ENCODE results near the gene GANC. TPM values are rescaled to one million over a fixed set of nuclear protein-coding genes. Genes with fewer than 3 reads are reported as not detected.
"Not testable (repeated sequence)": the region's sequence is repeated elsewhere in the genome, so short reads cannot be mapped to it uniquely, and the experiment has no call there.

GANC gene
- total RNA-seq, 1 experiment from 2014 or later: 12.6 TPM

DNA sequence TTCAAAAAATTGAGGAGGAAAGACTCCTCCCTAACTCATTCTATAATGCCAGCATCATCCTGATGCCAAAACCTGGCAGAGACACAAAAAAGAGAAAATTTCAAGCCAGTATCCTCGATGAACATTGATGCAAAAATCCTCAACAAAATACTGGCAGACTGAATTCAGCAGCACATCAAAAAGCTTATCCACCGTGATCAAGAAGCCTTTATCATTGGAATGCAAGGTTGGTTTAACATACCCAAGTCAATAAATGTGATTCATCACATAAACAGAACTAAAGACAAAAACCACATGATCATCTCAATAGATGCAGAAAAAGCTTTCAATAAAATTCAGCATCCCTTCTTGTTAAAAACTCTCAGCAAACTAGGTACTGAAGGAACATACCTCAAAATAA lies 62.1 kb downstream of the GANC start:
- intact Hi-C loops (cut with micrococcal nuclease; ENCODE audit: unreplicated experiment): no loop called here
- POLR2A ChIA-PET: no interaction called here

DNA sequence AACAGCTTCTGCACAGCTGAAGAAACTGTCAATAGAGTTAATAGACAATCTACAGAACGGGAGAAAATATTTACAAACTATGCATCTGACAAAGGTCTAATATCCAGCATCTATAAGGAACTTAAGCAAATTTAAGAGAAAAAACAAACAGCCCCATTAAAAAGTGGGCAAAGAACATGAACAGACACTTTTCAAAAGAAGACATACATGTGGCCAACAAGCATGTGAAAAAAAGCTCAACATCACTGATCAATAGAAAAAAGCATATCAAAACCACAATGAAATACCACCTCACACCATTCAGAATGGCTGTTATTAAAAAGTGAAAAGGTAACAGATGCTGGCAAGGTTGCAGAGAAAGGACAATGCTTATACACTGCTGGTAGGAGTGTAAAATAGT lies 63.6 kb downstream of the GANC start:
- H3K27me3 ChIP-seq (replicated peaks; ENCODE audit: control insufficient read depth, insufficient read depth, low read length); H3K4me1 ChIP-seq; H3K27me3 Mint-ChIP-seq (ENCODE audit: insufficient read depth, unreplicated experiment); H3K4me3 Mint-ChIP-seq (ENCODE audit: unreplicated experiment); DNase-seq; intact Hi-C loops (cut with micrococcal nuclease; ENCODE audit: unreplicated experiment); BruUV-seq (replicated peaks); H3K4me3 ChIP-seq (ENCODE audit: low read depth, low read length); H3K27ac Mint-ChIP-seq (ENCODE audit: unreplicated experiment); CTCF ChIA-PET; H3K4me1 Mint-ChIP-seq (ENCODE audit: low read depth, unreplicated experiment); POLR2A ChIA-PET; H3K9me3 ChIP-seq; H3K36me3 Mint-ChIP-seq (ENCODE audit: insufficient read depth, unreplicated experiment); H3K36me3 ChIP-seq (ENCODE audit: control insufficient read depth, insufficient read depth, low read length): not testable (repeated sequence)
- H3K9me3 Mint-ChIP-seq (ENCODE audit: unreplicated experiment): peaks cover 12% of the 10 kb centered on the region

More for the DNA sequence above, 62.1 kb downstream of the GANC start:
- no peaks in the 10 kb centered on the region for H3K4me1 ChIP-seq
- CTCF ChIA-PET: no interaction called here
- DNase-seq: no peak
- no peak overlapping the region for H3K27ac Mint-ChIP-seq (ENCODE audit: unreplicated experiment)
- no peaks in the 10 kb centered on the region for H3K4me1 Mint-ChIP-seq (ENCODE audit: low read depth, unreplicated experiment)
- no peak overlapping the region for H3K4me3 ChIP-seq (ENCODE audit: low read depth, low read length)
- TF ChIP-seq, protein P1, sequence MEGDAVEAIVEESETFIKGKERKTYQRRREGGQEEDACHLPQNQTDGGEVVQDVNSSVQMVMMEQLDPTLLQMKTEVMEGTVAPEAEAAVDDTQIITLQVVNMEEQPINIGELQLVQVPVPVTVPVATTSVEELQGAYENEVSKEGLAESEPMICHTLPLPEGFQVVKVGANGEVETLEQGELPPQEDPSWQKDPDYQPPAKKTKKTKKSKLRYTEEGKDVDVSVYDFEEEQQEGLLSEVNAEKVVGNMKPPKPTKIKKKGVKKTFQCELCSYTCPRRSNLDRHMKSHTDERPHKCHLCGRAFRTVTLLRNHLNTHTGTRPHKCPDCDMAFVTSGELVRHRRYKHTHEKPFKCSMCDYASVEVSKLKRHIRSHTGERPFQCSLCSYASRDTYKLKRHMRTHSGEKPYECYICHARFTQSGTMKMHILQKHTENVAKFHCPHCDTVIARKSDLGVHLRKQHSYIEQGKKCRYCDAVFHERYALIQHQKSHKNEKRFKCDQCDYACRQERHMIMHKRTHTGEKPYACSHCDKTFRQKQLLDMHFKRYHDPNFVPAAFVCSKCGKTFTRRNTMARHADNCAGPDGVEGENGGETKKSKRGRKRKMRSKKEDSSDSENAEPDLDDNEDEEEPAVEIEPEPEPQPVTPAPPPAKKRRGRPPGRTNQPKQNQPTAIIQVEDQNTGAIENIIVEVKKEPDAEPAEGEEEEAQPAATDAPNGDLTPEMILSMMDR (IDR thresholded peaks at IDR 0.05; ENCODE audit: insufficient read depth in 1 of 2, low read depth in 1 of 2, low read length in 1 of 2, severe bottlenecking in 1 of 2, unreplicated experiment in 1 of 2): no peak
- no peaks in the 10 kb centered on the region for H3K36me3 Mint-ChIP-seq (ENCODE audit: insufficient read depth, unreplicated experiment)
- no TSS peak for BruUV-seq (replicated peaks)
- no peaks in the 10 kb centered on the region for H3K27me3 Mint-ChIP-seq (ENCODE audit: insufficient read depth, unreplicated experiment)
- no peaks in the 10 kb centered on the region for H3K36me3 ChIP-seq (ENCODE audit: control insufficient read depth, insufficient read depth, low read length)
- no peak overlapping the region for H3K4me3 Mint-ChIP-seq (ENCODE audit: unreplicated experiment)
- peaks cover 8% of the 10 kb centered on the region for H3K9me3 ChIP-seq
- peaks cover 12% of the 10 kb centered on the region for H3K9me3 Mint-ChIP-seq (ENCODE audit: unreplicated experiment)
- H3K27me3 ChIP-seq (replicated peaks; ENCODE audit: control insufficient read depth, insufficient read depth, low read length): no peaks in the 10 kb centered on the region

DNA sequence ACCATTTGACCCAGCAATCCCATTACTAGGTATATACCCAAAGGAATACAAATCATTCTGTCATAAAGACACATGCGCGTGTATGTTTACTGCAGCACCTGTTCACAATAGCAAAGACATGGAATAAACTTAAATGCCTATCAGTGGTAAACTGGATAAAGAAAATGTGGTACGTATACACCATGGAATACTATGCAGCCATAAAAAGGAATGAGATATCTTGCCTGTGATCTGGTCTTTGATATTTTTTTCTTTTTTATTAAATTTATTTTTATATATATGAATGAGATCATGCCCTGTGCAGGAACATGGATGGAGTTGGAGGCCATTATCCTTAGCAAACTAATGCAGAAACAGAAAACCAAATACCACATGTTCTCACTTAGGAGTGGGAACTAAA lies 64.1 kb downstream of the GANC start:
- BruUV-seq (replicated peaks); H3K36me3 ChIP-seq (ENCODE audit: control insufficient read depth, insufficient read depth, low read length); H3K4me1 ChIP-seq; H3K27ac Mint-ChIP-seq (ENCODE audit: unreplicated experiment); H3K36me3 Mint-ChIP-seq (ENCODE audit: insufficient read depth, unreplicated experiment); H3K4me1 Mint-ChIP-seq (ENCODE audit: low read depth, unreplicated experiment); H3K27me3 ChIP-seq (replicated peaks; ENCODE audit: control insufficient read depth, insufficient read depth, low read length); H3K4me3 Mint-ChIP-seq (ENCODE audit: unreplicated experiment); H3K9me3 ChIP-seq; intact Hi-C loops (cut with micrococcal nuclease; ENCODE audit: unreplicated experiment); H3K4me3 ChIP-seq (ENCODE audit: low read depth, low read length); CTCF ChIA-PET; H3K27me3 Mint-ChIP-seq (ENCODE audit: insufficient read depth, unreplicated experiment); DNase-seq; POLR2A ChIA-PET: not testable (repeated sequence)
- H3K9me3 Mint-ChIP-seq (ENCODE audit: unreplicated experiment): peaks cover 12% of the 10 kb centered on the region

DNA sequence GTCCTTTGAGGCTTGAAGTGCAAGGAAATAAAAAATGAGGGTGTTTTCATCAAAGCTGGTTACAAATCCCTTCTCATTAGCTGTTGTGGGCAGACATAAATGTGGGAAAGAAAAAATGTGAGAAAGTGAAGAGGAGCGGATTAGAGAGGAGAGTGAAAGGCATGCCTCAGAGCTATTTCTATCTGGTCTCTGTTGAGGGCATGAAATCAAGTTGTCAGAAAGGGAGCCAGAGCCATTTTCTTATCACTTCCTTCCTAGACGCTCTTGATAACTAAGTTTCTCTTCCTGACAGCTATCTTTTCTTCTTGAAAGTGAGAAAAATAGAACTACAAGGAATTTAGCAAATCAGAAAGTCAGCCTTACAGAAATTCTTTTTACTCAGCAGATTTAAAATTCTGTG lies 65.5 kb downstream of the GANC start:
- BruUV-seq (replicated peaks): no TSS peak
- H3K9me3 Mint-ChIP-seq (ENCODE audit: unreplicated experiment): peaks cover 12% of the 10 kb centered on the region

More for the DNA sequence above, 65.5 kb downstream of the GANC start:
- POLR2A ChIA-PET: no interaction called here
- Mint-ChIP-seq H3K27me3 (ENCODE audit: insufficient read depth, unreplicated experiment) (no peaks in the 10 kb centered on the region), H3K36me3 (ENCODE audit: insufficient read depth, unreplicated experiment) (no peaks in the 10 kb centered on the region), H3K4me1 (ENCODE audit: low read depth, unreplicated experiment) (no peaks in the 10 kb centered on the region), H3K27ac (ENCODE audit: unreplicated experiment) (no peak overlapping the region), H3K4me3 (ENCODE audit: unreplicated experiment) (no peak overlapping the region)
- peaks cover 8% of the 10 kb centered on the region for H3K9me3 ChIP-seq
- H3K4me1 ChIP-seq: no peaks in the 10 kb centered on the region
- TF ChIP-seq, protein P1 (IDR thresholded peaks at IDR 0.05; ENCODE audit: insufficient read depth in 1 of 2, low read depth in 1 of 2, low read length in 1 of 2, severe bottlenecking in 1 of 2, unreplicated experiment in 1 of 2): no peak
- intact Hi-C loops (cut with micrococcal nuclease; ENCODE audit: unreplicated experiment): no loop called here
- CTCF ChIA-PET: no interaction called here
- no peak for DNase-seq
- H3K27me3 ChIP-seq (replicated peaks; ENCODE audit: control insufficient read depth, insufficient read depth, low read length): no peaks in the 10 kb centered on the region
- H3K36me3 ChIP-seq (ENCODE audit: control insufficient read depth, insufficient read depth, low read length): no peaks in the 10 kb centered on the region
- H3K4me3 ChIP-seq (ENCODE audit: low read depth, low read length): no peak overlapping the region
